ACC112 (cell line): ENCODE data around the gene TMPRSS7.

Experiments used
- H2AFZ ChIP-seq: fragments of 200-600 bp; sonication (generic); one replicate; pipeline ENCODE4 v1.6.0; 2017; ENCODE audit warnings: antibody characterized with exemption, low read length; ENCODE audit not compliant: unreplicated experiment
- H3K27ac ChIP-seq: fragments of 200-600 bp; sonication (generic); 2 replicates; pipeline ENCODE4 v1.5.1; 2014; ENCODE audit warnings: low read depth, mild to moderate bottlenecking, antibody characterized with exemption, low read length, moderate library complexity
- H3K27me3 ChIP-seq: fragments of 200-600 bp; sonication (generic); 2 replicates; pipeline ENCODE4 v1.6.1; 2014; ENCODE audit warnings: mild to moderate bottlenecking, antibody characterized with exemption, low read length, moderate library complexity, mixed read lengths; ENCODE audit not compliant: insufficient read depth
- H3K36me3 ChIP-seq: fragments of 200-600 bp; sonication (generic); 2 replicates; pipeline ENCODE4 v1.6.1; 2016; ENCODE audit warnings: mild to moderate bottlenecking, antibody characterized with exemption, low read length, moderate library complexity, mixed read lengths; ENCODE audit not compliant: insufficient read depth
- H3K4me1 ChIP-seq: fragments of 200-600 bp; sonication (generic); one replicate; pipeline ENCODE4 v1.6.1; 2016; ENCODE audit warnings: low read length, mixed read lengths; ENCODE audit not compliant: insufficient read depth, unreplicated experiment, control insufficient read depth
- H3K4me3 ChIP-seq: fragments of 200-600 bp; sonication (generic); 2 replicates; pipeline ENCODE4 v1.5.1; 2014; ENCODE audit warnings: mild to moderate bottlenecking, low read depth, low read length
- H3K79me2 ChIP-seq: fragments of 200-600 bp; sonication (generic); one replicate; pipeline ENCODE4 v1.6.0; 2016; ENCODE audit warnings: low read length; ENCODE audit not compliant: control insufficient read depth, unreplicated experiment, insufficient read depth

Gene TMPRSS7, protein sequence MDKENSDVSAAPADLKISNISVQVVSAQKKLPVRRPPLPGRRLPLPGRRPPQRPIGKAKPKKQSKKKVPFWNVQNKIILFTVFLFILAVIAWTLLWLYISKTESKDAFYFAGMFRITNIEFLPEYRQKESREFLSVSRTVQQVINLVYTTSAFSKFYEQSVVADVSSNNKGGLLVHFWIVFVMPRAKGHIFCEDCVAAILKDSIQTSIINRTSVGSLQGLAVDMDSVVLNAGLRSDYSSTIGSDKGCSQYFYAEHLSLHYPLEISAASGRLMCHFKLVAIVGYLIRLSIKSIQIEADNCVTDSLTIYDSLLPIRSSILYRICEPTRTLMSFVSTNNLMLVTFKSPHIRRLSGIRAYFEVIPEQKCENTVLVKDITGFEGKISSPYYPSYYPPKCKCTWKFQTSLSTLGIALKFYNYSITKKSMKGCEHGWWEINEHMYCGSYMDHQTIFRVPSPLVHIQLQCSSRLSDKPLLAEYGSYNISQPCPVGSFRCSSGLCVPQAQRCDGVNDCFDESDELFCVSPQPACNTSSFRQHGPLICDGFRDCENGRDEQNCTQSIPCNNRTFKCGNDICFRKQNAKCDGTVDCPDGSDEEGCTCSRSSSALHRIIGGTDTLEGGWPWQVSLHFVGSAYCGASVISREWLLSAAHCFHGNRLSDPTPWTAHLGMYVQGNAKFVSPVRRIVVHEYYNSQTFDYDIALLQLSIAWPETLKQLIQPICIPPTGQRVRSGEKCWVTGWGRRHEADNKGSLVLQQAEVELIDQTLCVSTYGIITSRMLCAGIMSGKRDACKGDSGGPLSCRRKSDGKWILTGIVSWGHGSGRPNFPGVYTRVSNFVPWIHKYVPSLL

DNA sequence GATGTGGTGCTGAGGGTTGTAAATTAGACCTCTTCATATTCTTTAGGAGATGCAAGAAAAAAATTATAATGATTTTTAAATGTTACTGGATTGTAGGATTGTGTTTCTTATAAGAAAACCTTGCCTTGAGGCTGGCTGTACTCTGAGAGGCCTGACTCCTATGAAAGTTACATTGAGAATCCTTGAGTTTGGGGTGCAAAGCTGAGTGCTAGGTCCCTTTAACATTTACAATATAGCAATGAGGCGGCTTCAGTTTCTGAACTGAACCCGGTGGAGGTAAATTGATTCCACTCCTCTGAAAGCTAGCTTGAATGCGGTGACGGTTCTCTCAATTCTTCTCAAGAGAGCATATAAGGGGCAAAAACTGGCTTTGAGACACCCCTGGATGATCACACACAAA lies at the start of gene TMPRSS7:
TMPRSS7 (plus strand) TSS at position 301 of the 400 bp plus-strand sequence. CDS start 110 bp downstream, outside the sequence.
- H3K27ac ChIP-seq, result no peak within 1 kb of the TSS

DNA sequence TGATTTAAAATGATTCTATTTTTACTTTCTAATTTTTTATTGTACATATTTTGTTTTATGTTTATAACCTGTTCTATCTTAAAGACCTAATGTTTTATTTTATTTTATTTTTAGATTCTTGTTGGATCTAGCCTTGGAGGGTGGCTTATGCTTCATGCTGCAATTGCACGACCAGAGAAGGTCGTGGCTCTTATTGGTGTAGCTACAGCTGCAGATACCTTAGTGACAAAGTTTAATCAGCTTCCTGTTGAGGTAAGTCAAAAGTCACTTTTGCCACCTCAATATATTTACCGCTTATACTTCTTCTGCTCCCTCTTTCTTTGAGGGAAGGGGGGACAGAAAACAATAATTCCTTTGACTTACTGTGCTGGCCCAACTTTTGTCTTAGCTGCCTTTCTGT lies 47.7 kb upstream of the TMPRSS7 start:
- H2AFZ ChIP-seq, result no peak overlapping the region
- peaks cover 23% of the 10 kb centered on the region for H3K36me3 ChIP-seq
- H3K79me2 ChIP-seq, result peaks cover 21% of the 10 kb centered on the region

More for the DNA sequence above, at the start of gene TMPRSS7:
- no peaks in the 10 kb centered on the region for H3K36me3 ChIP-seq
- no peak within 1 kb of the TSS for H3K4me3 ChIP-seq
- H2AFZ ChIP-seq, result no peak within 1 kb of the TSS
- H3K27me3 ChIP-seq, result no peaks in the 10 kb centered on the region
- H3K4me1 ChIP-seq, result no peaks in the 10 kb centered on the region
- H3K79me2 ChIP-seq, result no peaks in the 10 kb centered on the region

DNA sequence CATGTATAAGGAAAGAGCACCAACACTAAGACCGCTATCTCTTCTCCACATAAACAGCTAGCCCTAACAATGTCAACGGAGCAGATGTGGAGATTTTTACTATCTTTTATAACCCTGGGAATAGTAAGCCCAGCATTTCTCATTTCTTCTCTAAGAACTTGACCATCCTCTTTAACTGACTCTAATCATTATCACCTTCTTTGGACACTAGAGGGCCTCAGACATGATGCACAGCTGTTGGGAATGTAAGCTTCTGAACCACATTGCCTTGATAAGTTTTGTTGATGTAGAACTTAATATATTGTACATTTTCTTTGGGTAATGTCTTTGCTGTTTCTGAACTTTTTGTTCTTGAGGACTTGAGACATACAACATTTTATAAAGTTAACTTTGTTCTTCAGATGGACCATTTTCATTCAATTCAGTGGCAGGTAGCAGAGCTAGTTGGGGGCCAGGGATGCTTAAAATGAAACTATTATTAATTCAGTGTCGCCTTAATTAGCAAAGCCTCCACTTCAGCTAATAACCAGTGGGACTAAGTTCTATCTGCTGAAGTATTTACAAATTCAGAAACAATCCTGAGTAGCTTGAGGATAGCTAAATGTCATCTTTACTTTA lies 45.4 kb upstream of the TMPRSS7 start:
- Histone ChIP-seq H3K79me2 (peaks cover 7% of the 10 kb centered on the region), H3K27me3 (no peaks in the 10 kb centered on the region), H2AFZ (no peak overlapping the region), H3K4me1 (peaks cover 9% of the 10 kb centered on the region), H3K4me3 (no peak overlapping the region), H3K27ac (no peak overlapping the region), H3K36me3 (peaks cover 24% of the 10 kb centered on the region)

More for the DNA sequence above, 47.7 kb upstream of the TMPRSS7 start:
- H3K27ac ChIP-seq, result no peak overlapping the region
- H3K27me3 ChIP-seq, result no peaks in the 10 kb centered on the region
- H3K4me1 ChIP-seq, result peaks cover 12% of the 10 kb centered on the region
- no peak overlapping the region for H3K4me3 ChIP-seq

DNA sequence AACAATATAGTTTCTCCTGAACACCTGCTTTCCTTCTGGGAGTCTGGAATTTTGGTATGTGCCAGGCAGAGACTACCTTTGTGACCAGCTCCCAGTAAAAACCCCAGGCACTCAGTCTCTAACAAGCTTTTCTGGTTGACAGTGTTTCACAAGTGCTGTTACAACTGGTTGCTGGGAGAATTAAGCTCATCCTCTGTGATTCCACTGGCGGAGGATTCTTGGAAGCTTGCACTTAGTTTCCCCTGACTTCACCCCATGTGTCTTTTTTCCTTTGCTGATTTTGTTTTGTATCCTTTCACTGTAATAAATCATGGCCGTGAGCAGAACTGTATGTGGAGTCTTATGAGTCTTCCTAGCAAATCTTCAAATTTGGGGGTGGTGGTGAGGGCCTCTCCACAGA lies 41.5 kb upstream of the TMPRSS7 start:
- Histone ChIP-seq H3K27me3 (no peaks in the 10 kb centered on the region), H3K27ac (no peak overlapping the region), H2AFZ (no peak overlapping the region), H3K79me2 (no peaks in the 10 kb centered on the region), H3K4me1 (no peaks in the 10 kb centered on the region), H3K4me3 (no peak overlapping the region), H3K36me3 (peaks cover 12% of the 10 kb centered on the region)

DNA sequence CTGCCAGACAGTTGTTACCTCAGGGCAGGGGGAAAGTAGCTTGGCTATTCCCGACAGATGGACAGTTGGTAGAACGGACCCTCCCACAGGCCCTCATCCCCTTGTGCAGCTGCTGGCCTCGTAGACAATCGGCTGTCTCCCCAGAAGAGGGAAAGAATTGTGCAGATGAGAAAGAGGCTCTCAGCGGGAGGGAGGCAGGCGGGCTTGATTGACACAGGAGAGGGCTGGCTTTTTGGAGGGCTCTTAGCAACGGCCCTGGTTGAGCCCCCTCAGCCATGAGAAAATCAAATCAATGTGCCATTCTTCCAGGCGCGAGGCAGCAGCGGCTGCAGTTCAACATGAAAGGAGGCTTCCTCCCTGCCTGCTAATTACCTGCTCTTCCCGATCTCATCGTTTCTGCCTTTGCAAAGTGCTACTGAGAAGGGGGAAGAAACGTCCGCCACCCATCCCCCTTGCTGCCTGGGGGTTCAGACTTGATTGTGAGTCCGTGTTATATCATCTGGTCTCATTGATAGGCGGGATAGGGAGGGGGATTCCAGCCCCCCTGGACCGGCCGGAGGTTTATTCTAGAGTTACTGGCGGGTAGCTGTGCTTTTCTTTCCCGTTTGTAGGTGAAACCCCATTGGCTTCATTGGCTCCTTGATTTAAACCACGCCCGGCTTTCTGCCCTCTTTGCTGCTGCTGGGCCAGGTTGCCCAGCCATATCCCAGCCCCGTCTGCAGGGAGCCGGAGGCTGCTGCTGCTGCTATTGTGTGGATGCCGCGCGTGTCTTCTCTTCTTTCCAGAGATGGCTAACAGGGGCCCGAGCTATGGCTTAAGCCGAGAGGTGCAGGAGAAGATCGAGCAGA lies 35.7 kb upstream of the TMPRSS7 start, which contains the start of gene TAGLN3:
TAGLN3 (plus strand) TSS at position 287 of the 848 bp plus-strand sequence; CDS start at position 788, 501 bp downstream.
- Histone ChIP-seq H3K4me1 (peaks cover 17% of the 10 kb centered on the region), H2AFZ (peak within 1 kb of the TSS; percentile 96), H3K79me2 (no peaks in the 10 kb centered on the region), H3K27me3 (no peaks in the 10 kb centered on the region), H3K36me3 (no peaks in the 10 kb centered on the region), H3K4me3 (peak within 1 kb of the TSS; percentile 71), H3K27ac (no peak within 1 kb of the TSS)

DNA sequence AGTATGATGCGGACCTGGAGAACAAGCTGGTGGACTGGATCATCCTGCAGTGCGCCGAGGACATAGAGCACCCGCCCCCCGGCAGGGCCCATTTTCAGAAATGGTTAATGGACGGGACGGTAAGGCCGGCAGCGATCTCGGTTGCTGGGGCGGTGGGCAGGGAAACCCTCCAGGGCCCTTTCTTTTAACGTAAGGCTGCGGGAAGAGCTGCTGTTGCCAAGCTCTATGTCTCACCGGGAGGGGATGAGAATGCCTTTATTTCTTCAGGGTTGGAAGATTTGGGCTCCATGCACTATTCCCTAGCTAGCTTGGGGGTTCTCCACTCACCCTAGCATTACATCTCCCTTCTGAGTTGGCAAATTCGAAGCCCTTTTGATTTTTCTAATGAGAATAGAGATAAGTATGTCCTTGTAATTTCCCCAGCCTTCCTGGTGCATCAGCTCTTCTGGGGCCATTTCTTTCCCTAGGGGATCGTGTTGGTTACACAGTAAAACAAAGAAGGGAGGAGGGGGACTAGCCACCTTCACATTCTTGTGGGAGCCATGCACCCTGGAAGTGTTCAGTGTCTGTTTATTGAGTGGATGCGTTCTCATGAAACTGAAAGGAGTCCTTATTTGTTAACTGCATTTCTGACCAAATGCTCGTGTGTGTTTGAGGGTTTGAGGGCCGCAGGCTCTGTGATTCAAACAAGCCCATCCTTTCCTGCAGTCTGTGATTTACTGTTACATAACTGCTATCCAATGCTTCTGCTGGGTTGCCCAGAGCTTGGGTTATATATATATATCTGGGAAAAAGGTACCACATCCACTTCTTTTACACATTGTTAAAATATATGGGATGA lies 34.8 kb upstream of the TMPRSS7 start:
- H3K27me3 ChIP-seq, result no peaks in the 10 kb centered on the region
- no peak overlapping the region for H3K27ac ChIP-seq
- H3K4me1 ChIP-seq, result peaks cover 17% of the 10 kb centered on the region
- H3K79me2 ChIP-seq, result no peaks in the 10 kb centered on the region
- H3K36me3 ChIP-seq, result no peaks in the 10 kb centered on the region
- H2AFZ ChIP-seq, result peak overlapping the region; percentile 96
- peak overlapping the region; percentile 71 for H3K4me3 ChIP-seq

DNA sequence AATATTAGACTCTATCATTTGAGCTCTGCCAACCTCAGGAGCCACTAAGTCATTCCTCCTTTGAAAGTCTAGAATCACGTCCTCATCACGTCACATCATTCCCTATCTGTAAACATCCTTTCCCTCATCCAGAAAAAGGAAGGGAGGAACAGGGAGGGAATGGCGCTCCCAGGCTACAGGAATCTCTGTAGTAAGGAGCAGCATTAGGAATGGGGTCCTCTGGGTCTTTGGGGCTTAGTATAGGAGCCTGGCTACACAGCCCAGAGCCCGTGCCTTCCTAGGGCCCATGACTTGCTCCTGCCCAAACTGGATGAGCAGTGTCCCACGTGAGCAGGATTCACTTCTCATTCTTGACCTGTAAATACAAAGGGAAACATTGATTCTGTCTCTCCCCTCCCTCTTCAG lies 34.2 kb upstream of the TMPRSS7 start:
- Histone ChIP-seq H3K79me2 (no peaks in the 10 kb centered on the region), H3K4me3 (no peak overlapping the region), H3K36me3 (no peaks in the 10 kb centered on the region), H3K4me1 (peaks cover 24% of the 10 kb centered on the region), H2AFZ (no peak overlapping the region), H3K27ac (no peak overlapping the region), H3K27me3 (no peaks in the 10 kb centered on the region)

DNA sequence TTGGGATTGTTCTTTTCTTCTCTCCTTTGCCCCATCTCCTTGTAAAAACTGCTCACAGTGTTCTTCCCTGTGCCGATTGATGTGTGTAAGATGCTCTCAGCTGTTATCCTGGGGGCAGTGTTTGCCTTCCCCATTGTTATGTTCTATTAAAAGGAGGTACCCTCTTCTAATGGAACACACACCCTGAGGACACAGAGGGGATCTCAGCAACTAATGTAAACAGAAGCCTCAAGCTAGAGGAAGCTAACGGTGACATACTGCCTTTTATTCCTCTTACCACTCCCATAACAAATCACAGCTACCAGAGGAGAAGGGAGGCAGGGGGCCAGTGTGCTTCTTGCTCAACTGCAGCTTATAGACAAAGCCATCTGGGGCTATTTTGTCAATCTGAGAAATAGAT lies 33.6 kb upstream of the TMPRSS7 start:
- Histone ChIP-seq H2AFZ (no peak overlapping the region), H3K27me3 (no peaks in the 10 kb centered on the region), H3K36me3 (no peaks in the 10 kb centered on the region), H3K4me3 (no peak overlapping the region), H3K4me1 (peaks cover 25% of the 10 kb centered on the region), H3K79me2 (no peaks in the 10 kb centered on the region), H3K27ac (no peak overlapping the region)

DNA sequence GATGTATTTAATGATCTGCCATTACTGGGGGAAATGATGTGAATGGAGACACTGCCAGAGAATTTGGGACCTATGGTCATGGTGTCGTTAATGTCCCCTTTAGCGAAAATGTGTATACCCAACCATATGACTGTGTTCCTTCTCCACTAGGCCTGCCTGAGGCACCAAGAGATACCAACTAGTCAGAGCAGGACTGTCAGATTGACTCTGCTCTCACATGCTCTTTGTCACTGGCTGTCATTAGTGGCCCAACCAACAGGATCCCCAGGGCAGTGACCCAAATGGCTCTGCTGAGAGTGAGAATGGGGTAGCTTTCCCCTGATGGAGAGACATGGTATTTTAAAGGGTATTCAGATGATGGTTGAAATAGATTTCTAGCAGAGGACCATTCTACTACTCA lies 33.0 kb upstream of the TMPRSS7 start:
- H3K4me3 ChIP-seq, result no peak overlapping the region
- H2AFZ ChIP-seq, result no peak overlapping the region
- no peaks in the 10 kb centered on the region for H3K36me3 ChIP-seq
- peaks cover 25% of the 10 kb centered on the region for H3K4me1 ChIP-seq
- no peaks in the 10 kb centered on the region for H3K79me2 ChIP-seq
- H3K27ac ChIP-seq, result no peak overlapping the region
- no peaks in the 10 kb centered on the region for H3K27me3 ChIP-seq
